Loucy (cell line): Measurements from ENCODE around the gene TMEM129.

ENCODE experiments used
- CTCF ChIP-seq: fragments of 200-600 bp; sonication (generic); conservative IDR thresholded peaks from 2 replicates; pipeline ENCODE4 v1.5.1; 2014; ENCODE audit warnings: mild to moderate bottlenecking, antibody characterized with exemption, low read length
- EZH2phosphoT487 ChIP-seq: fragments of 200-600 bp; IDR thresholded peaks from 2 replicates; pipeline ENCODE4 v1.6.1; 2018; ENCODE audit warnings: antibody characterized with exemption, mild to moderate bottlenecking, moderate library complexity, borderline replicate concordance

- no peak for TF ChIP-seq CTCF
- TF ChIP-seq EZH2phosphoT487 = no peak
Measured at GRCh38 chr4:1683736-1684505, 37.2 kb downstream of the TMEM129 start, which contains the start of gene FAM53A.
